ENCODE measurements around the gene CASKIN1. TPM values are rescaled to one million over a fixed set of nuclear protein-coding genes. Genes with fewer than 3 reads are reported as not detected.
"Not testable (repeated sequence)": the region's sequence is repeated elsewhere in the genome, so short reads cannot be mapped to it uniquely, and the experiment has no call there.

The CASKIN1 gene
- total RNA-seq, 4 donors from 2014 or later: under 0.01 to 0.14 TPM; not detected in 2

GRCh38 chr16:2205104-2205966 is 8.9 kb upstream of the CASKIN1 start, which contains the start of gene MLST8:
TSS of gene MLST8 (plus strand) at chr16:2205454. CDS start at chr16:2206086, 632 bp downstream.
- Histone ChIP-seq H3K36me3 (peaks cover 0 to 13% (median 3%) of the 10 kb centered on the region in 4 donors), H3K4me3 (peak within 1 kb of the TSS; percentile 62 to 90 (median 84)), H3K27ac (peak within 1 kb of the TSS; percentile 94 to 99 (median 95)), H3K9me3 (no peaks in the 10 kb centered on the region), H3K4me1 (peaks cover 11 to 18% (median 13%) of the 10 kb centered on the region in 4 donors), H3K27me3 (no peaks in the 10 kb centered on the region)
- in situ Hi-C loops (cut with MboI; ENCODE audit: low pct_ligation_motif_present in 1 of 4, low pct_unique_long_range_greater_than_20kb in 1 of 4, low sequenced_read_pairs in 3 of 4) (no loop called here), intact Hi-C loops (cut with DNase I; ENCODE audit: low total_unique reads) (no loop called here)
- WGBS, 2 donors (ENCODE audit: low coverage in 1 of 2): 0 to 1% methylated on average over 23 to 36 of the region's 93 CpGs
- DNase-seq: peak; percentile 89
- TF ChIP-seq CTCF (IDR thresholded peaks at IDR 0.05): peak in 1 of 5 experiments; percentile 17
- peak; percentile 59 to 90 (median 90) for TF ChIP-seq POLR2AphosphoS5 (IDR thresholded peaks at IDR 0.05)
- peak; percentile 89 for TF ChIP-seq POLR2A (IDR thresholded peaks at IDR 0.05)
- no peak for TF ChIP-seq EP300 (IDR thresholded peaks at IDR 0.05; ENCODE audit: low read depth)

- H3K27ac ChIP-seq: peak overlapping the region; percentile 94 to 99 (median 95)
- H3K36me3 ChIP-seq: peaks cover 0 to 13% (median 3%) of the 10 kb centered on the region in 4 donors
These were observed 8.2 kb upstream of the CASKIN1 start for GRCh38 chr16:2204416-2205103.

GRCh38 chr16:2203119-2203688 is 6.8 kb upstream of the CASKIN1 start:
- Histone ChIP-seq H3K27me3 (peaks cover 15% of the 10 kb centered on the region), H3K4me1 (peaks cover 11 to 18% (median 13%) of the 10 kb centered on the region in 4 donors)
- intact Hi-C loops (cut with DNase I; ENCODE audit: low total_unique reads); DNase-seq; H3K36me3 ChIP-seq; H3K27ac ChIP-seq; H3K9me3 ChIP-seq; in situ Hi-C loops (cut with MboI; ENCODE audit: low pct_ligation_motif_present in 1 of 4, low pct_unique_long_range_greater_than_20kb in 1 of 4, low sequenced_read_pairs in 3 of 4); H3K4me3 ChIP-seq: not testable (repeated sequence)
- 89 to 90% methylated on average over 7 to 8 of the region's 8 CpGs for WGBS, 2 donors (ENCODE audit: low coverage in 1 of 2)

More at GRCh38 chr16:2204416-2205103, 8.2 kb upstream of the CASKIN1 start:
- in situ Hi-C loops (cut with MboI; ENCODE audit: low pct_ligation_motif_present in 1 of 4, low pct_unique_long_range_greater_than_20kb in 1 of 4, low sequenced_read_pairs in 3 of 4) (no loop called here), intact Hi-C loops (cut with DNase I; ENCODE audit: low total_unique reads) (no loop called here)
- Histone ChIP-seq H3K9me3 (no peaks in the 10 kb centered on the region), H3K4me3 (peak overlapping the region; percentile 62 to 90 (median 84)), H3K4me1 (peaks cover 11 to 18% (median 13%) of the 10 kb centered on the region in 4 donors), H3K27me3 (peaks cover 2% of the 10 kb centered on the region)
- TF ChIP-seq POLR2AphosphoS5 (IDR thresholded peaks at IDR 0.05): no peak
- TF ChIP-seq POLR2A (IDR thresholded peaks at IDR 0.05): no peak
- TF ChIP-seq EP300 (IDR thresholded peaks at IDR 0.05; ENCODE audit: low read depth): no peak
- no peak for TF ChIP-seq CTCF (IDR thresholded peaks at IDR 0.05)
- WGBS, 2 donors (ENCODE audit: low coverage in 1 of 2): 71 to 83% methylated on average over 7 to 13 of the region's 13 CpGs
- DNase-seq: no peak

- no peaks in the 10 kb centered on the region for H3K9me3 ChIP-seq
- in situ Hi-C loops (cut with MboI; ENCODE audit: low pct_ligation_motif_present in 1 of 4, low pct_unique_long_range_greater_than_20kb in 1 of 4, low sequenced_read_pairs in 3 of 4) (no loop called here), intact Hi-C loops (cut with DNase I; ENCODE audit: low total_unique reads) (no loop called here)
- no peaks in the 10 kb centered on the region for H3K36me3 ChIP-seq
- WGBS, 2 donors (ENCODE audit: low coverage in 1 of 2): 68 to 78% methylated on average over 5 to 6 of the region's 6 CpGs
- no peak for TF ChIP-seq POLR2A (IDR thresholded peaks at IDR 0.05)
- TF ChIP-seq EP300 (IDR thresholded peaks at IDR 0.05; ENCODE audit: low read depth): no peak
- TF ChIP-seq POLR2AphosphoS5 (IDR thresholded peaks at IDR 0.05): no peak
- no peak for TF ChIP-seq CTCF (IDR thresholded peaks at IDR 0.05)
- no peak overlapping the region for H3K4me3 ChIP-seq
- no peak for DNase-seq
- H3K27me3 ChIP-seq: peaks cover 40% of the 10 kb centered on the region
- no peak overlapping the region for H3K27ac ChIP-seq
- peaks cover 10 to 17% (median 14%) of the 10 kb centered on the region in 4 donors for H3K4me1 ChIP-seq
These were observed 3.9 kb upstream of the CASKIN1 start for GRCh38 chr16:2200313-2200712.
